Smooth muscle cell (in vitro differentiated cells): ENCODE results near the gene TSACC. TPM values are rescaled to one million over a fixed set of nuclear protein-coding genes. Genes with fewer than 3 reads are reported as not detected.

ENCODE experiments used
- DNase-seq: peaks from one replicate; lab custom pipeline; 2025; ENCODE audit not compliant: unreplicated experiment; lab: John Stamatoyannopoulos, UW
- H2AFZ ChIP-seq: fragments of 200-600 bp; sonication (generic); 2 replicates; pipeline ENCODE4 v1.6.0; 2016; ENCODE audit warnings: antibody characterized with exemption, low read depth, mild to moderate bottlenecking
- H3F3A ChIP-seq: fragments of 200-600 bp; sonication (generic); 2 replicates; pipeline ENCODE4 v1.6.0; 2017; ENCODE audit warnings: antibody characterized with exemption, low read depth
- H3K27ac ChIP-seq: fragments of 200-600 bp; sonication (generic); 2 replicates; pipeline ENCODE4 v1.5.1; 2016; ENCODE audit warnings: low read depth, mild to moderate bottlenecking
- H3K27me3 ChIP-seq: fragments of 200-600 bp; sonication (generic); 2 replicates; pipeline ENCODE4 v1.6.1; 2016; ENCODE audit warnings: low read depth, mild to moderate bottlenecking
- H3K36me3 ChIP-seq: fragments of 200-600 bp; sonication (generic); 2 replicates; pipeline ENCODE4 v1.5.1; 2016; ENCODE audit warnings: low read depth
- H3K4me1 ChIP-seq: fragments of 200-600 bp; sonication (generic); 2 replicates; pipeline ENCODE4 v1.5.1; 2016; ENCODE audit warnings: low read depth
- H3K4me2 ChIP-seq: fragments of 200-600 bp; sonication (generic); 2 replicates; pipeline ENCODE4 v1.6.0; 2016; ENCODE audit warnings: mild to moderate bottlenecking
- H3K4me3 ChIP-seq: fragments of 200-600 bp; sonication (generic); 2 replicates; pipeline ENCODE4 v1.5.1; 2016; ENCODE audit warnings: mild to moderate bottlenecking
- H3K79me2 ChIP-seq: fragments of 200-600 bp; sonication (generic); 2 replicates; pipeline ENCODE4 v1.6.0; 2016; ENCODE audit warnings: low read depth, mild to moderate bottlenecking
- H3K9ac ChIP-seq: fragments of 200-600 bp; sonication (generic); 2 replicates; pipeline ENCODE4 v1.6.0; 2016; ENCODE audit warnings: low read depth
- H3K9me3 ChIP-seq: fragments of 200-600 bp; sonication (generic); replicated peaks from 2 replicates; pipeline ENCODE4 v1.5.1; 2016; ENCODE audit warnings: low read depth
- H4K20me1 ChIP-seq: fragments of 200-600 bp; sonication (generic); 2 replicates; pipeline ENCODE4 v1.6.0; 2016; ENCODE audit warnings: low read depth
- WGBS: methylation state at CpG from one replicate; pipeline ENCODE4 v1.1.7; 2016; ENCODE audit warnings: low lambda C conversion rate; 5-methylcytosine and 5-hydroxymethylcytosine counted together
- polyA plus RNA-seq: library from polyadenylated mRNA; unstranded; fragments of >200 nt; fragmentation: Nextera tagmentation; extraction: Ambion mirVana; gene quantifications from 2 replicates; pipeline ENCODE4 v1.2.1, GENCODE V29; 2016
- total RNA-seq: library from RNA; depleted of rRNA; stranded (reverse); fragments of >200 nt; gene quantifications from 2 replicates; pipeline ENCODE4 v1.2.3, GENCODE V29; 2014
- TF ChIP-seq, protein P1 (sequence below): fragments of 200-600 bp; sonication (generic); IDR thresholded peaks from 2 replicates; pipeline ENCODE4 v1.5.1; 2017; ENCODE audit warnings: borderline replicate concordance, mild to moderate bottlenecking, antibody characterized with exemption; ENCODE audit not compliant: insufficient read depth, poor library complexity, severe bottlenecking

The TSACC gene
- total and polyA plus RNA-seq, 2 experiments from 2014 or later = 0.54 TPM; not detected in 1

DNA sequence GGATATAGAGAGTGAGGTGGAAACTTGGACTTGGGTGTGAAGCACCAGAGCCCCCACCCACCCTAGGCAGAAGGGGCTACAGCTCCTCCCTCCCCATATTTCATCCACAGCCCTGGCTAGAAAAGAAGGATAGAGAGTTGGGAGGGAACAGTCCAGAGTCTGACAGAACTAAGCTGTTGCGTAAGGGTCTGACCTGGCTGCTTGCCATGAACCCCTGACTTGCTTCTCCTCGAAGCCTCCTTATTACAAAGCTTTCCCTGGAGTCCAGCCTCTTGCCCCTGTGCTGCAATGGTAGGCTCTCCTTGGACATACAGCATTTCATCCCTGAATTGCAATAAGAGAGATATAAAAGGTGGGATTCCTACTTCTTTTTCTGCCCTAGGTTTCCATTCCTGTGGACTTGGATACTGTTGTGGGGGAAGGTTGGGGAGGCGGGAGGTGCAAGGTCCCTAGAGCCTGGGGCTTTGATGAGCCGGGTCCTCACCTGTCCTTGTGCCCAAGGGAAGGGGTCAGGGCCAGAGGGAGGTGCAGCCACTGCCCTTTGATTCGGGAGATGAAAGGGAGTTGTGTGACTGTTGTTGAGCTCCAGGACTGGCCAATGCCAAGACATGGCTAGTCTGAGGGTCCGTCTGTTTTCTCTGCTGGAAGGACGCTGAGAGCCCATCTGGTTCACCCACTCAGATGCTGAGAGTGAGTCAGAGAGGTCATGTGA is 33.4 kb downstream of the TSACC start:
- H4K20me1 ChIP-seq = no peaks in the 10 kb centered on the region
- H3K27ac ChIP-seq = no peak overlapping the region
- TF ChIP-seq, protein P1, sequence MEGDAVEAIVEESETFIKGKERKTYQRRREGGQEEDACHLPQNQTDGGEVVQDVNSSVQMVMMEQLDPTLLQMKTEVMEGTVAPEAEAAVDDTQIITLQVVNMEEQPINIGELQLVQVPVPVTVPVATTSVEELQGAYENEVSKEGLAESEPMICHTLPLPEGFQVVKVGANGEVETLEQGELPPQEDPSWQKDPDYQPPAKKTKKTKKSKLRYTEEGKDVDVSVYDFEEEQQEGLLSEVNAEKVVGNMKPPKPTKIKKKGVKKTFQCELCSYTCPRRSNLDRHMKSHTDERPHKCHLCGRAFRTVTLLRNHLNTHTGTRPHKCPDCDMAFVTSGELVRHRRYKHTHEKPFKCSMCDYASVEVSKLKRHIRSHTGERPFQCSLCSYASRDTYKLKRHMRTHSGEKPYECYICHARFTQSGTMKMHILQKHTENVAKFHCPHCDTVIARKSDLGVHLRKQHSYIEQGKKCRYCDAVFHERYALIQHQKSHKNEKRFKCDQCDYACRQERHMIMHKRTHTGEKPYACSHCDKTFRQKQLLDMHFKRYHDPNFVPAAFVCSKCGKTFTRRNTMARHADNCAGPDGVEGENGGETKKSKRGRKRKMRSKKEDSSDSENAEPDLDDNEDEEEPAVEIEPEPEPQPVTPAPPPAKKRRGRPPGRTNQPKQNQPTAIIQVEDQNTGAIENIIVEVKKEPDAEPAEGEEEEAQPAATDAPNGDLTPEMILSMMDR = no peak
- no peaks in the 10 kb centered on the region for H3K4me1 ChIP-seq
- no peaks in the 10 kb centered on the region for H3K79me2 ChIP-seq
- no peak for DNase-seq
- H3K9ac ChIP-seq = no peak overlapping the region
- H3K4me3 ChIP-seq = no peak overlapping the region
- no peaks in the 10 kb centered on the region for H3K9me3 ChIP-seq
- no peak overlapping the region for H3K4me2 ChIP-seq
- 58% methylated on average over 7 of the region's 7 CpGs for WGBS
- H3K27me3 ChIP-seq = no peaks in the 10 kb centered on the region
- no peaks in the 10 kb centered on the region for H3K36me3 ChIP-seq
- H3F3A ChIP-seq = no peaks in the 10 kb centered on the region
- H2AFZ ChIP-seq = no peak overlapping the region

- no peaks in the 10 kb centered on the region for H3K9me3 ChIP-seq
- H3K9ac ChIP-seq = no peak overlapping the region
- no peak overlapping the region for H2AFZ ChIP-seq
- no peaks in the 10 kb centered on the region for H3K4me1 ChIP-seq
- TF ChIP-seq, protein P1 = no peak
- H3F3A ChIP-seq = no peaks in the 10 kb centered on the region
- no peaks in the 10 kb centered on the region for H3K36me3 ChIP-seq
- H3K27me3 ChIP-seq = no peaks in the 10 kb centered on the region
- H3K27ac ChIP-seq = no peak overlapping the region
- DNase-seq = no peak
- no peak overlapping the region for H3K4me3 ChIP-seq
- no peaks in the 10 kb centered on the region for H3K79me2 ChIP-seq
- no peaks in the 10 kb centered on the region for H4K20me1 ChIP-seq
- no peak overlapping the region for H3K4me2 ChIP-seq
Measured at GRCh38 chr1:156372265-156372586, 33.9 kb downstream of the TSACC start.

- H3K9me3 ChIP-seq = no peaks in the 10 kb centered on the region
- H3K4me3 ChIP-seq = no peak overlapping the region
- no peak overlapping the region for H2AFZ ChIP-seq
- 85% methylated on average over 4 of the region's 4 CpGs for WGBS
- no peak for DNase-seq
- no peaks in the 10 kb centered on the region for H3K79me2 ChIP-seq
- H3K9ac ChIP-seq = no peak overlapping the region
- no peaks in the 10 kb centered on the region for H4K20me1 ChIP-seq
- no peak overlapping the region for H3K4me2 ChIP-seq
- H3K27me3 ChIP-seq = no peaks in the 10 kb centered on the region
- TF ChIP-seq, protein P1 = no peak
- H3K36me3 ChIP-seq = no peaks in the 10 kb centered on the region
- no peaks in the 10 kb centered on the region for H3F3A ChIP-seq
- H3K4me1 ChIP-seq = no peaks in the 10 kb centered on the region
- H3K27ac ChIP-seq = no peak overlapping the region
Measured at GRCh38 chr1:156372876-156373275, 34.5 kb downstream of the TSACC start.

DNA sequence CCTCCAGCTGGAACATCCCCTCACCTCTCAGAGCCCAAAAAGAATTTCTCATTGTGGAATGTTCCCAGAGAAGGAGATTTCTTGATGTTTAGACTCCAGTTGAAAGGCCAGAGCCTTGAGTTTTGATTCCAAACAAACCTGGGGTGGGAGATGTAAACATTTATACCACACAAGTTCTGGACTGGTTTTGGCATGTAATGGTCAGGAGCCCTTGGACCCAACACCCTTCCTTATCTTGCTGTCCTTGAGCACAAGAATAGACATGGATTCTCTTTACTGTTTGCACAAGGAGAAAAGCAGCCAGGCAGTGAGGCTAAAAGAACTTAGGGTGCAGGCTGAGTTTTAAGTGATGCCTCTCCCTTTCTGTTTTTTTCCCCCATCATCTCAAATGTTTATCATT is 35.2 kb downstream of the TSACC start:
- H2AFZ ChIP-seq = no peak overlapping the region
- TF ChIP-seq, protein P1 = no peak
- H3K4me1 ChIP-seq = no peaks in the 10 kb centered on the region
- H4K20me1 ChIP-seq = no peaks in the 10 kb centered on the region
- no peaks in the 10 kb centered on the region for H3K27me3 ChIP-seq
- H3K4me2 ChIP-seq = no peak overlapping the region
- H3K36me3 ChIP-seq = no peaks in the 10 kb centered on the region
- H3K79me2 ChIP-seq = no peaks in the 10 kb centered on the region
- no peaks in the 10 kb centered on the region for H3K9me3 ChIP-seq
- no peak overlapping the region for H3K27ac ChIP-seq
- no peaks in the 10 kb centered on the region for H3F3A ChIP-seq
- DNase-seq = no peak
- H3K4me3 ChIP-seq = no peak overlapping the region
- H3K9ac ChIP-seq = no peak overlapping the region
